ENCODE results near the gene UBAP2L. TPM values are rescaled to one million over a fixed set of nuclear protein-coding genes. Genes with fewer than 3 reads are reported as not detected.
"Not testable (repeated sequence)": the region's sequence is repeated elsewhere in the genome, so short reads cannot be mapped to it uniquely, and the experiment has no call there.

Gene UBAP2L
- total RNA-seq, 1 experiment from 2014 or later, result 116 TPM

- not testable (repeated sequence) for DNase-seq (ENCODE audit: low read depth)
These were observed 87.0 kb downstream of the UBAP2L start for GRCh38 chr1:154307670-154308270.

- DNase-seq (ENCODE audit: low read depth), result not testable (repeated sequence)
These were observed 88.4 kb downstream of the UBAP2L start for GRCh38 chr1:154309136-154309535.

- DNase-seq (ENCODE audit: low read depth), result not testable (repeated sequence)
These were observed 91.7 kb downstream of the UBAP2L start for GRCh38 chr1:154312229-154313065.

GRCh38 chr1:154313066-154313356 is 92.3 kb downstream of the UBAP2L start:
- no peak for DNase-seq (ENCODE audit: low read depth)

GRCh38 chr1:154314226-154314625 is 93.5 kb downstream of the UBAP2L start:
- not testable (repeated sequence) for DNase-seq (ENCODE audit: low read depth)

- no peak for DNase-seq (ENCODE audit: low read depth)
These were observed 95.9 kb downstream of the UBAP2L start for GRCh38 chr1:154316704-154317103.

GRCh38 chr1:154318386-154318785 is 97.6 kb downstream of the UBAP2L start:
- DNase-seq (ENCODE audit: low read depth), result no peak

Other genes with a start within 250 kb of the UBAP2L start
- 148 and 161 TPM in 2 replicates for gene JTB, start 243.3 kb upstream of the UBAP2L start, total RNA-seq (2014; rRNA removed)
- 45.4 and 55.8 TPM in 2 replicates for gene RAB13, start 234.6 kb upstream of the UBAP2L start, total RNA-seq (2014; rRNA removed)
- gene RPS27, start 230.2 kb upstream of the UBAP2L start, total RNA-seq (2014; rRNA removed), result 1,078 and 1,241 TPM in 2 replicates
- not detected in 2 replicates for gene NUP210L, start 65.9 kb upstream of the UBAP2L start, total RNA-seq (2014; rRNA removed)
- 1,027 and 1,163 TPM in 2 replicates for gene TPM3, start 28.9 kb upstream of the UBAP2L start, total RNA-seq (2014; rRNA removed)
- not detected in 2 replicates for gene CFAP141, start 14.6 kb upstream of the UBAP2L start, total RNA-seq (2014; rRNA removed)
- gene HAX1, start 51.7 kb downstream of the UBAP2L start, total RNA-seq (2014; rRNA removed), result 111 and 116 TPM in 2 replicates
- gene AQP10, start 100.1 kb downstream of the UBAP2L start, total RNA-seq (2014; rRNA removed), result not detected in 2 replicates
- gene ATP8B2, start 104.6 kb downstream of the UBAP2L start, total RNA-seq (2014; rRNA removed), result 59.2 and 64.9 TPM in 2 replicates
- 0.19 and 0.40 TPM in 2 replicates for gene IL6R, start 184.4 kb downstream of the UBAP2L start, total RNA-seq (2014; rRNA removed)